Activated T-cell treated with anti-CD3 and anti-CD28 coated beads, Interleukin-2, amount 50 U/mL, for 72 hours (primary cell): ENCODE results near the gene PAQR5. TPM values are rescaled to one million over a fixed set of nuclear protein-coding genes. Genes with fewer than 3 reads are reported as not detected.

Source experiments
- ATAC-seq, 2 donors: fragments of 150-1000 bp; cut with Tn5 transposase; replicated peaks in 1 of 2; 2 replicates each; pipeline ENCODE4 v1.10.0; 2021; ENCODE audit warnings: moderate library complexity in 2 of 2, mild to moderate bottlenecking in 1 of 2
- DNase-seq, 2 donors: peaks; one replicate each; pipeline ENCODE4 v3.0.0; 2021 to 2022; ENCODE audit warnings: mixed read lengths in 1 of 2
- H3K27ac Mint-ChIP-seq: one replicate; pipeline ENCODE4 v1.8.0; 2022; ENCODE audit warnings: mild to moderate bottlenecking, moderate library complexity, mixed read lengths
- H3K27me3 Mint-ChIP-seq: one replicate; pipeline ENCODE4 v1.8.0; 2022; ENCODE audit warnings: low read depth, mixed read lengths
- H3K36me3 Mint-ChIP-seq, 2 donors: one replicate each; pipeline ENCODE4 v1.8.0; 2022; ENCODE audit warnings: mixed read lengths in 2 of 2, mild to moderate bottlenecking in 1 of 2; ENCODE audit not compliant: insufficient read depth in 2 of 2
- H3K4me1 Mint-ChIP-seq: one replicate; pipeline ENCODE4 v1.8.0; 2022; ENCODE audit warnings: low read depth, mixed read lengths
- H3K4me3 Mint-ChIP-seq, 2 donors: one replicate each; pipeline ENCODE4 v1.8.0; 2022; ENCODE audit warnings: mild to moderate bottlenecking in 2 of 2, mixed read lengths in 2 of 2, moderate library complexity in 2 of 2
- H3K9me3 Mint-ChIP-seq, 2 donors: one replicate each; pipeline ENCODE4 v1.8.0; 2022; ENCODE audit warnings: mixed read lengths in 2 of 2
- total RNA-seq, 2 donors: library from RNA; stranded (reverse); gene quantifications; one replicate each; pipeline ENCODE4 v1.2.3, GENCODE V29; 2022

Gene PAQR5, protein sequence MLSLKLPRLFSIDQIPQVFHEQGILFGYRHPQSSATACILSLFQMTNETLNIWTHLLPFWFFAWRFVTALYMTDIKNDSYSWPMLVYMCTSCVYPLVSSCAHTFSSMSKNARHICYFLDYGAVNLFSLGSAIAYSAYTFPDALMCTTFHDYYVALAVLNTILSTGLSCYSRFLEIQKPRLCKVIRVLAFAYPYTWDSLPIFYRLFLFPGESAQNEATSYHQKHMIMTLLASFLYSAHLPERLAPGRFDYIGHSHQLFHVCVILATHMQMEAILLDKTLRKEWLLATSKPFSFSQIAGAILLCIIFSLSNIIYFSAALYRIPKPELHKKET
- under 1 TPM in 1 of 2 donors, not detected in 1; 0.07 TPM for total RNA-seq

- no peak within 1 kb of the TSS for H3K27ac Mint-ChIP-seq
- no peaks in the 10 kb centered on the region for H3K9me3 Mint-ChIP-seq
- H3K27me3 Mint-ChIP-seq = peaks cover 65% of the 10 kb centered on the region
- ATAC-seq = peak; percentile 59 to 75
- no peaks in the 10 kb centered on the region for H3K4me1 Mint-ChIP-seq
- H3K4me3 Mint-ChIP-seq = peak within 1 kb of the TSS in 1 of 2 donors; percentile 68
- peak; percentile 10 to 29 for DNase-seq
- no peaks in the 10 kb centered on the region for H3K36me3 Mint-ChIP-seq
Measured at GRCh38 chr15:69298697-69299441, at the start of gene PAQR5. TSS of gene PAQR5 (plus strand) at chr15:69298912. CDS start at chr15:69360081, 61,169 bp downstream.

- Mint-ChIP-seq H3K27ac (no peak overlapping the region), H3K27me3 (no peaks in the 10 kb centered on the region), H3K9me3 (no peaks in the 10 kb centered on the region), H3K36me3 (no peaks in the 10 kb centered on the region), H3K4me3 (no peak overlapping the region), H3K4me1 (peaks cover 7% of the 10 kb centered on the region)
- ATAC-seq (no peak), DNase-seq (no peak)
Measured at GRCh38 chr15:69253156-69253555, 45.6 kb upstream of the PAQR5 start.

GRCh38 chr15:69265347-69265955 is 33.3 kb upstream of the PAQR5 start:
- H3K4me1 Mint-ChIP-seq = no peaks in the 10 kb centered on the region
- no peak overlapping the region for H3K4me3 Mint-ChIP-seq
- ATAC-seq (no peak), DNase-seq (no peak)
- no peaks in the 10 kb centered on the region for H3K36me3 Mint-ChIP-seq
- no peaks in the 10 kb centered on the region for H3K27me3 Mint-ChIP-seq
- no peak overlapping the region for H3K27ac Mint-ChIP-seq
- H3K9me3 Mint-ChIP-seq = no peaks in the 10 kb centered on the region

DNA sequence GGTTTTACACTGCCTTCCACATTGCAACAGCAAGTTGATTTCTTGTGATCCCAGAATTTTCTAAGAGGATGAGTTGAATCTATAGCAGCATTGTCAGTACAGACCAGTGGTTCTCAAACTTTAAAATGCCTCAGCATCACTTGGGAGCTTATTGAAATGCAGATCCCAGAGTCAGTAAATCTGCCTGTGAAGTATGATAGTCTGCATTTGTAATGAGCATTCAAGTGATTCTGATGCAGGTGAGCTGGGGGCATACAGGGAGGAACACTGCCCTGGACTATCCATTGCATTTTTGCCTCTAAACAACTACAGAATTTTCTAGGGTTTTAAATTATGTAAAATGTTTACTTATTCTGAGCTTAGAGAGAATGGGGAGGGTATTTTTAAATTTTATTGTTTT is 27.5 kb upstream of the PAQR5 start:
- H3K36me3 Mint-ChIP-seq = no peaks in the 10 kb centered on the region
- no peak for ATAC-seq
- no peak overlapping the region for H3K4me3 Mint-ChIP-seq

DNA sequence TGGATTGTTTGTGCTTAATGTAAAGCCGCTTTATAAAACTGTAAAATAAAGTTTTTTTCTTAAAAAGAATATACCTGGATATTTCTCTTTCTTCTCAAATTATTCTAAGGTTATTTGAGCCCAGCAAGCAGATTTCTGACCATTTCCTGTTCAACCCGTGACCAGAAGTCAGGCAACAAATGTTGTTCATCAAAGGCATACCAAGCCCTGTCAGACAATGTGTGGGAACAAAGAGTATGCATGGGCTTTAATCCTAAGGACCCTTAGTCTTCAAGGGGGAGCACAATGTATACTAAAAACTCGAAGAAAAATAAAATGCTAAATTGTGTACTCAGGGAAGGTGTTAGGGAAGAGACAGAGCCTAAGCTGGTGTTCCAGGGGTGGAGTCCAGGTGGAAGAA is 26.6 kb upstream of the PAQR5 start:
- H3K27me3 Mint-ChIP-seq = peaks cover 13% of the 10 kb centered on the region
- H3K27ac Mint-ChIP-seq = no peak overlapping the region
- H3K4me3 Mint-ChIP-seq = no peak overlapping the region
- no peaks in the 10 kb centered on the region for H3K9me3 Mint-ChIP-seq
- ATAC-seq (no peak), DNase-seq (no peak)
- H3K36me3 Mint-ChIP-seq = no peaks in the 10 kb centered on the region
- no peaks in the 10 kb centered on the region for H3K4me1 Mint-ChIP-seq

More for the DNA sequence above, 27.5 kb upstream of the PAQR5 start:
- no peak for DNase-seq
- Mint-ChIP-seq H3K27me3 (peaks cover 13% of the 10 kb centered on the region), H3K4me1 (no peaks in the 10 kb centered on the region), H3K9me3 (no peaks in the 10 kb centered on the region), H3K27ac (no peak overlapping the region)

GRCh38 chr15:69272891-69273290 is 25.8 kb upstream of the PAQR5 start:
- Mint-ChIP-seq H3K4me3 (no peak overlapping the region), H3K36me3 (no peaks in the 10 kb centered on the region), H3K9me3 (no peaks in the 10 kb centered on the region), H3K27ac (no peak overlapping the region), H3K27me3 (peaks cover 13% of the 10 kb centered on the region), H3K4me1 (no peaks in the 10 kb centered on the region)
- ATAC-seq (no peak), DNase-seq (no peak)

- Mint-ChIP-seq H3K27me3 (peaks cover 13% of the 10 kb centered on the region), H3K9me3 (no peaks in the 10 kb centered on the region), H3K27ac (no peak overlapping the region), H3K4me1 (no peaks in the 10 kb centered on the region), H3K4me3 (no peak overlapping the region), H3K36me3 (no peaks in the 10 kb centered on the region)
- DNase-seq (no peak), ATAC-seq (no peak)
Measured at GRCh38 chr15:69275074-69275670, 23.5 kb upstream of the PAQR5 start.

- Mint-ChIP-seq H3K27me3 (peaks cover 13% of the 10 kb centered on the region), H3K9me3 (no peaks in the 10 kb centered on the region)
- ATAC-seq = no peak
Measured at GRCh38 chr15:69275933-69276560, 22.7 kb upstream of the PAQR5 start.

DNA sequence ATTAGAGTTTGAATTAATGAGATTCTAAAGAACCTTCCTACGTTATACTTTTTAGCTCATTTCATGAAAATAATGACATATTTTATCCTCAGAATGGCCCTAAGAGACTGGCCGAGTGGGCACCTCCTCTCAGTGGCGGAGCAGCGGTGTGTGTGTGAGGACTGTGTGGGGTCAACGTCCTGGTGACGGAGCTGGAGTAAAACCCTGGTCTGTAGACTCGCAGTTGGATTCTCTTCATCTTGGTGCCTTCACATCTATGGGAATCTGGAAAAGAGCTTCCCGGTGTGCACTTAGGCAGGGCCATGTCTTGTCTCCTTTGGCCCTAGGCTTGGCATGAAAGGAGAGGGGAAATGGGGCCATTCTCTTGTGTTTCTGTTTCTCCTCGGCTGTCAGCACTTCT is 21.4 kb upstream of the PAQR5 start:
- Mint-ChIP-seq H3K9me3 (no peaks in the 10 kb centered on the region), H3K4me1 (no peaks in the 10 kb centered on the region), H3K36me3 (no peaks in the 10 kb centered on the region), H3K4me3 (no peak overlapping the region), H3K27me3 (peaks cover 13% of the 10 kb centered on the region), H3K27ac (no peak overlapping the region)
- ATAC-seq (no peak), DNase-seq (no peak)

More at GRCh38 chr15:69275933-69276560, 22.7 kb upstream of the PAQR5 start:
- H3K27ac Mint-ChIP-seq = no peak overlapping the region
- no peak overlapping the region for H3K4me3 Mint-ChIP-seq
- DNase-seq = no peak
- no peaks in the 10 kb centered on the region for H3K36me3 Mint-ChIP-seq
- H3K4me1 Mint-ChIP-seq = no peaks in the 10 kb centered on the region

- H3K9me3 Mint-ChIP-seq = no peaks in the 10 kb centered on the region
- H3K4me1 Mint-ChIP-seq = no peaks in the 10 kb centered on the region
- H3K4me3 Mint-ChIP-seq = no peak overlapping the region
- peaks cover 13% of the 10 kb centered on the region for H3K27me3 Mint-ChIP-seq
- no peak overlapping the region for H3K27ac Mint-ChIP-seq
- ATAC-seq (no peak), DNase-seq (no peak)
- no peaks in the 10 kb centered on the region for H3K36me3 Mint-ChIP-seq
Measured at GRCh38 chr15:69279636-69280035, 19.1 kb upstream of the PAQR5 start.

DNA sequence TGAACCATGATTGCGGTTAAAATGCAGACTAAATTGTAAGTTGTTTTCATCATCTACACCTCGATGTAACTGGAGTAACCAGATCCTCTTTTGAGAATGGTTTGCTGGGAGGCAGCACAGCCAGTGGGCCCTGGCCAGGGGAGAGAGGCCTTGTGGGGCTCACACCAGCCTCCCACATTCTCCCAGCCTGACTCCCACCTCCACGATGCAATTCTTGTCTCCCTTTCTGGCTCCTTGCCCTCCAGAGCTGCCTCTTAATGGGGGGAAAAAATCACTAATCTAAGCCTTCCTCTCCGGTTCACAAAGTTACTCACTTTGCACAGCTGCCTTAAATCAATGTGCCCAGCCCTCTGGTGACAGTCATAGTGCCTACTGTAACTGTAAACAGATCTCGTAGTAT is 17.9 kb upstream of the PAQR5 start:
- no peak overlapping the region for H3K27ac Mint-ChIP-seq
- no peaks in the 10 kb centered on the region for H3K9me3 Mint-ChIP-seq
- ATAC-seq = no peak
- H3K4me3 Mint-ChIP-seq = no peak overlapping the region
- H3K36me3 Mint-ChIP-seq = no peaks in the 10 kb centered on the region
- no peak for DNase-seq
- peaks cover 2% of the 10 kb centered on the region for H3K27me3 Mint-ChIP-seq
- H3K4me1 Mint-ChIP-seq = no peaks in the 10 kb centered on the region

- Mint-ChIP-seq H3K36me3 (no peaks in the 10 kb centered on the region), H3K4me1 (no peaks in the 10 kb centered on the region), H3K27ac (no peak overlapping the region), H3K27me3 (no peaks in the 10 kb centered on the region), H3K9me3 (no peaks in the 10 kb centered on the region), H3K4me3 (no peak overlapping the region)
- ATAC-seq = no peak
- no peak for DNase-seq
Measured at GRCh38 chr15:69282104-69282743, 16.5 kb upstream of the PAQR5 start.
